GM19240 (cell line): ENCODE measurements around the gene ADAM17.
"Not testable (repeated sequence)": the region's sequence is repeated elsewhere in the genome, so short reads cannot be mapped to it uniquely, and the experiment has no call there.

ENCODE experiments used
- DNase-seq: peaks from one replicate; pipeline ENCODE4 v3.0.0; 2011; ENCODE audit warnings: low spot score; ENCODE audit not compliant: insufficient read length

ADAM17 gene

GRCh38 chr2:9565436-9566153 is 10.0 kb upstream of the ADAM17 start:
- no peak for DNase-seq

DNA sequence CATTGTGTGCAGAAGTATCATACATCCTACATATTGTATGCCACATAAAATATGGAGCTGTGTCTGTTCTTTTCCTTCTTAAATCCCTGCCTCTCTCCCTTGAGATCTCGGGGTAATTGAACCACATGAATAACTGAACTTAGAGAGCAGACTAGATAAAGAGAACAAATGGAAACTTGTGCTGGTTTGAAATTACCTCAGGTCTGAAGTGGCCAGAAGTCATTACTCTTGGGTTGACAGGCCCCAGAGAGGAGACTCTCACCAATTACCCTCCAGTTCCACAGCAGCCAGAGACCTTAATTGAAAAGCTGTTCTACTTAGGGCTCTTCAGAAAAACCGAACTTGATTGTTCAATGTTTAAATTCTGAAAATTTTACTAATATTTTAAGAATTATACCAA is 5.0 kb upstream of the ADAM17 start:
- DNase-seq = no peak

- DNase-seq = no peak
Observed at GRCh38 chr2:9558948-9559381, 3.3 kb upstream of the ADAM17 start.

- no peak for DNase-seq
Observed at GRCh38 chr2:9556121-9556743, 602 bp upstream of the ADAM17 start.

GRCh38 chr2:9554921-9555296 is 721 bp downstream of the ADAM17 start:
- DNase-seq = no peak

DNA sequence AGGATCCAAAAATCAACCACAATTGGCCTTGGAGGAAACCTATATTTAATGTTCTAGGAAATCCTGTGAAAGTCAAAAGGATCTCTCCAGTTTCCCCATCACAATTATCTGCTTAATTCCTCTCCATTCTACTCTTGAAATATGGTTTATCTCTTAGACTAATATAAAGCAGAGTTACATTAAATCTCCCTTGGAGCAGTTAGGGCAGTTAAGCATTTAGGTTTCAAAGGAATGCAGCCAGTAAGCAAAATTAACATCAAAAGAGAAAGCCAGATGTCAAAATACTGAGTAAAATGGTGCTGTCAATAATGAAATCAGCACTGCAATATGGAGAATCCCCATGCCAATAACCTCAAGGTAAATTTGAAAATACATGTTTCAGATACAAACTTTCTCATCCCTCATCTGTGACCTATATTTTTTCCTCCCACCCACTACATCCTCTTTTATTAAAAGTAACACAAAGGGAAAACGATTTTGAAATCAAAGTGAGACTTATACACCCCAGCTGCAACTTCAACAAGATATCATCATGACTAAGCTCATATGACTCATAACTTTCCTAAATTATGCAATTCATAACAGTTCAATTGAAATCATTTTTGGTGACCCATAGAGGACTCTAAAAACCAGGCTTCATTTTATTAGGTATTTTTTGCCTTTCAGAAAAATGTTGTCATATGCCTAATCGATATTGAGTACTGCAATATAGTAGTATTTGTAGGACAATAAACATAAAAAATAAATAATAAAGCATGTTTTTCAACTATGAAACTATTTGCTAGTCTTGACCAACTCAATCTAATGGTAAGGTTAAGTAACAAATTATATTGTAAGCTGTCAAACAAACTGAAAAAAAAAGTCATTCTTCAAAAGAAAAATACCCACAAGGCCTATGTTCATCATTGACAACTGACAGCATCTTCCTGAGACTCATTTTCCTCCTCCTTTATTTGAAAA is 3.1 kb downstream of the ADAM17 start:
- DNase-seq = no peak

DNA sequence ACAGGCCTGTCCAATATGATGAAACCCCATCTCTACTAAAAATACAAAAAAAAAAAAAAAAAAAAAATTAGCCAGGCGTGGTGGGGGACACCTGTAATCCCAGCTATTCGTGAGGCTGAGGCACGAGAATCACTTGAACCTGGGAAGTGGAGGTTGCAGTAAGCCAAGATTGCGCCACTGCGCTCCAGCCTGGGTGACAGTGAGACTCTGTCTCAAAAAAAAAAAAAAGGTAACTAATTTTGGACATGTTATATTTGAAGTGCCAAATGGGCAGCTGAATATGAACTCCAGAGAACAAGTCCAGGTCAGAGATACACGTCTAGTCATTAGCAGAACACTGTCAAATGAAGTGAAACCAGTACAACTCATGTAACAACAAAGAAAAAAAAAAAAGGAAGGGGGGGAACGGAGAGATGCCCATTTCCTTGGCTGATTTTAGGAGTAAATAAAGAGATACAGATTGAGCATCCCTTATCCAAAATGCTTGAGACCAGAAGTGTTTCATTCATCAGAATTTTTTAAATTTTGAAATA is 4.7 kb downstream of the ADAM17 start:
- DNase-seq = not testable (repeated sequence)

DNA sequence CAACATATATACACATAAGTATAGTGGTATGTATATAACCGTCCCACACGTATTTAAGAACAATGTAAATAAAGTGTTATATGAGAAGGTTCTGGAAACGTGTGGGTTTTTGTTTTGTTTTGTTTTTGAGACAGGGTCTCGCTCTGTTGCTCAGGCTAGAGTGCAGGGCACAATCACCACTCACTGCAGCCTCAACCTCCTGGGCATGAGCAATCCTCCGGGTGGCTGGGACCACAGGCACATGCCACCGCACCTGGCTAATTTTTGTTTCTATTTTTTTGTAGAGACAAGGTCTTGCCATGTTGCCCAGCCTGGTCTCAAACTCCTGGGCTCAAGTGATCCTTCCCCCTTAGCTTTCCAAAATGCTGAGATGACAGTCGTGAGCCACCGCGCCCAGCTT is 6.2 kb downstream of the ADAM17 start:
- no peak for DNase-seq

- no peak for DNase-seq
Observed at GRCh38 chr2:9548506-9548905, 7.1 kb downstream of the ADAM17 start.

DNA sequence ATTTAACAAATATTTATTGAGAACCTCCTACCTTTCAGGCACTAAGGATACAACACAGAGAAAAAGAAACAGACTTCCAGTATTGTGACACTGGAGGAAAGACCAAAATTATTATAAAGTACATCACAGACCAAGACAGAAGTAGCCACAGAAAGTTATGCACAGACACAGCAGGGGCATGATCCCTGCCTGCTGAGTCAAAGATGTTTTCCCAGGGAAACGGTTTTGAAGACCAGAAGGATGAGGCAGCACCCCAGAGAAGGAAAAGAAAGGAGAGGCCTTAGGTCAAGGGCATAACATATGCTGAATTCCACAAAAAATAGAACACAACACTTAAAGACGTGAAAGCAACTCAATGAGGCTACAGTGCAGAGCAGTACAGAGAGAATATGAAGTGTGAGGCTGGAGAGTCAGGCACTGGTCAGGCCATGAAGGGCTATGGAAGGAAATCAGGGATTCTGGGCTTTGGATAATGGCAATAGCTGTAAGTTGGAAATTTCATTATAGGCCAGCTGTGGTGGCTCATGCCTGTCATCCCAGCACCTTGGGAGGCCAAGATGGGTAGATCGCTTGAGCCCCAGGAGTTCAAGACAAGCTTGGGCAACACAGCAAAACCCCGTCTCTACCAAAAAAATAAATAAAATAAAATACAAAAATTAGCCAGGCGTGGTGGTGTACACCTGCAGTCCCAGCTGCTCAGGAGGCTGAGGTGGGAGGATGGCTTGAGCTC is 8.2 kb downstream of the ADAM17 start:
- DNase-seq = no peak

DNA sequence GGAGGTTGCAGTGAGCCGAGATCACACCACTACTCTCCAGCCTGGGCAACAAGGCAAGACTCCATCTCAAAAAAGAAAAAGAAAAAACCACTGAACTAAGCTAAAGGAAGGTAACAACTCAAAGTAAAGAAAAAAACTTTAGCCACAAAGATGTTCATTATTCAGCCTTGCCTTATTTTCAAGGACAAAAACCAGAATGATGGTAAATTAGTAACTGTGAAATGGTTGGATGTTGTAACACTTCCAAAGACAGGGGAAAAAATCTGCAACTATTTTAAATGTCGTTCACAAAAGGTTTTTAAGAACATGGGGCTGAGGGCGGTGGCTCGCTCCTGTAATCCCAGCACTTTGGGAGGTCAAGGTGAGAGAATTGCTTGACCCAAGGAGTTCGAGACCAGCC is 10.1 kb downstream of the ADAM17 start:
- no peak for DNase-seq

DNA sequence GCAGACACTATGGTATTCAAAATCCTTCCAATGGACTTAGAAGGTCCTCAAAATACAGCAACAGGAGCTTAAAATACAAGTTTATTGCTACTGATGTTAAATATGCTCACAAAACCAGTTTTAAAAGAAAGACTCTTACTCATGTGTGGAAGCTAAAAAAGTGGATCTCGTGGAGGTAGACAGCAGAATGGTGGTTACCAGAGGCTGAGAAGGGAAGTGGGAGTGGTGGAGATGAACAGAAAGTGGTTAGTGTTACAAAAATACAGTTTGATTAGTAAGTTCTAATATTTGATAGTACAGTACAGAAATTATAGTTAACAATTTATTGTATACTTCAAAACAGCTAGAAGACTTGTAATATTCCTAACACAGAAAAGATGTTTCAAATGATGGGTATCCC is 12.1 kb downstream of the ADAM17 start:
- no peak for DNase-seq

DNA sequence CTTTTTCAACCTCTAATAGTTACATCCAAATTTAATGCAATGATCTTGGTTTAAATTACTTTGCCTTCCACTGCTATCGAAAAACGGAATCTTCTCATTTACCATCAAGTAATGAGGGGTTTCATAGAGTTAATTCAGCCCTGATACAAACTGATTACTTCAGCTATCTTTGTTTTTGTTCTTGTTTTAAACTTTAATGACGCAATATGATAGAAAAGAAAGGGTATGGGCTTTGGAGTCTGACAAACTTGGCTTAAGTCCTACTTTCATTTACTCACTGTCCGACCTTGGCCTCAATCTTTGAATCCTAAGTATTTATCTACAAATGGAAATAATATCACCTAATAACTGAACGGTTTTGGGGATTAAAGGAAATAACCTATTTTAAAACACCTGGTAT is 16.1 kb downstream of the ADAM17 start:
- no peak for DNase-seq

DNA sequence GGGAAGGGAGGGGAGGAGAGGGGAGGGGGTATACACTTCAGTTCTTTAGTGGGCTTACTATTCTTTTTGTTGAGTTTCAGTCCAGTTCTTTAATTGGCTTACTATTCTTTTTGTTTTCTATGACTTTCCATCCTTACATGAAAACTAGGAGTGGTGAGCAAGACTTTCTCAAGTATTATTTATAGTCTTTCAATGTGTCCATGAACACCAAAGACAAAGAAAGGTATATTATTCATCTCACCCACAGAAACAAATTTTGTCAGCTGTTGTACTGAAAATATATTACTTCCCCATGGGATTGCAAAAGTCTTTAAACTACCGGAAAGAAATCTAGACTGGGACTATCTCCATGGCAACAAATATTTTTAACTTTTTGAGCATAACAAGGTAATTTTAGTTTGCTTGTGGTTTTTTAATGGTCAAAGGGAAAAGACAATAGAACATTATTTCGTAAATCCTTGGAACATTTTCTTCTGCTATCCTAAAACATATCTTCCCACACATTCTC is 17.6 kb downstream of the ADAM17 start:
- DNase-seq = no peak

DNA sequence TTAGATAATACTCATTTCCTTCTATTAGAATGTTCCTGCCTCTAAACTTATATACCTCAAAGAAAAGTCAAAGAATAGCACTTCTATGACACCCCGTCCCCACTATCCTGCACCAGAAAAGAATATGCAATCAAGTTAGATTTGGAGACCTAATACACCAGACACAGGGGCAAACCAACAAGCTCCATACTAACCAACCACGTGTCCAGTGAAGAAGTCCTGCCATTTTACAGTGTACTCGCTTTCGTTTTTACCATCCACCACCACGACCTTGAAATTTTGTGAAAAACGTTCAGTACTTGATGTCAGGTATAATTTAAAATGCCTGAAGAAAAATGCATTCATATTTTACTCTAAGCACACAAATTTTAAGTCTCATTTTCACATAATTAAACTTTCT is 19.1 kb downstream of the ADAM17 start:
- DNase-seq = no peak

DNA sequence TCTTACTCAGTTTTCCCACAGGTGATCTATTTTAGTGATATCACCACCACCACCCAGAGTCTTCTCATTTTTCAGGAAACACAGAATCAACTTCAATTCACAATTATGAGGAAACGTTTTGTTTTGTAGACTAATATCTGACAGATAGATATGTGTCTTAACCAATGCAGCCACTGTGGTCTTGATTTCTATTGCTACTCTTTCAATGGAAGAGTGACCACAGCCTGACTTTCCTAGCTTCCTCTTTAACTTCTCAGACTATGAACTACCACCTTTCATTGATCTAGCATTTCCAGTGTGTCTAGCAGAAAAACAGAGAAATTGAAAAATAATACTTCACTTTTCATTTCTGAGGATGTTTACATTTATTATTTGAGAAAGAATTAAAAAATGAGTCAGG is 20.5 kb downstream of the ADAM17 start:
- no peak for DNase-seq

GRCh38 chr2:9533663-9534062 is 22.0 kb downstream of the ADAM17 start:
- DNase-seq = no peak

- DNase-seq = no peak
Observed at GRCh38 chr2:9532421-9532820, 23.2 kb downstream of the ADAM17 start.

DNA sequence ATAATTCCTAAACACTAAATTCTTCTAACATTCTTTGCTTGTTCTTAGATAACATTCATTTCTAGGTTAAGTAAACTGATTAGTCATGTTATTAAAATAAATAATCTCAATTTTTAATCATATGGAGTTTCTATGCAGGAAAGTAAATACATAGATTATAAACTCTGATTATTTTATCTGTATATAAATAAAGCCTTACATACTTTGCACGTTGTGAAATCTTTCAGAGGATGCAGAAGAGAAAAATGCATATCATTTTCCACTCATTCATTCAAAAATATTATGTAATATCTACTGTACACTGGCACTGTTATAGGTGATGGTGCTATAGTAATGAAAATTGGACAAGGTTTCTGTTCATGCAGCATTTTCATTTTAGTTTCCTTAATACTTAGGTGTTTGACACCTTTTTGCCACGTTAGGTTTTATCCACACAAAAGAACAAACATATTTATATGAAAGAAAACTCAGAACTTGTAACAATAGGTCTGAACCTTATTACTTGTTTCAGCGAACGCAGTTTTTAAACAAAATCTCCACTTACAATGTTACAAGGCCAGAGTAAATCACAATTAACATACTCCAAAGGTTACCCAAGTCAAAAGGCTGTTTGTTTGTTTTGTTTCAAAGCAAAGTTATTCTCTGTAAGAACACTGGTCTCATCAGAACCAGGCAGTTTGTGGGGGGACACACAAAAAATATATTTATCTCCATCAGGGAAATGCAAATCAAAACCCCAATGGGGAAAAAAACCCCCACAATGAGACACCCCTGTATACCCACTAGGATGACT is 27.4 kb downstream of the ADAM17 start:
- DNase-seq = no peak

DNA sequence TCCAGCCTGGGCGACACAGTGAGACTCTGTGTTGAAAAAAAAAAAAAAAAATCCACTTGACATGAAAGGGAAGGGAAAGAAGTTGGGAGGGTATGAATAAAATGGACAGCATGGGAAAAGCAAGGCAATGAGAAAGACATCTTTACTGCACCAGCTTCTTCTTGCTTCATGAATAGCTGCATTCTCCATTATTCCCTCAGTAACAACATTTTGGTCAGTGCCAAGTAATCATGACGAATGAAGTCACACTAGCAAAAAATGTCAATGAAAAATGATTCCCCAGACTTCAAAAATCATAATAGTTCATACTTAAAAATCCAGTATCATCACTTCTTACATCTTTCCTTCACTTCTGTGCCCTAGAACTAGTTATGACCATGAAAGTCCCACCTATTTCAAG is 30.4 kb downstream of the ADAM17 start:
- DNase-seq = no peak
